MM.1S (cell line): ENCODE data around the gene DPP10.

ENCODE experiments used
- CTCF ChIP-seq: fragments of 300-600 bp; sonication (generic); IDR thresholded peaks from 2 replicates; pipeline ENCODE4 v1.5.1; 2016; ENCODE audit warnings: antibody characterized with exemption, low read length, mixed read lengths
- EZH2 ChIP-seq: fragments of 300-600 bp; sonication (generic); optimal IDR thresholded peaks from 2 replicates; pipeline ENCODE3; 2017; ENCODE audit warnings: low read depth, mild to moderate bottlenecking, antibody characterized with exemption, low read length, mixed read lengths
- EZH2phosphoT487 ChIP-seq: fragments of 300-600 bp; sonication (generic); IDR thresholded peaks from 2 replicates; pipeline ENCODE4 v1.6.1; 2018; ENCODE audit warnings: antibody characterized with exemption, low read length

- TF ChIP-seq CTCF (no peak), EZH2 (no peak), EZH2phosphoT487 (no peak)
These were observed 1131.3 kb downstream of the DPP10 start for GRCh38 chr2:115573756-115574155.
